Myocyte (in vitro differentiated cells): Measurements from ENCODE around the gene OR10H5. TPM values are rescaled to one million over a fixed set of nuclear protein-coding genes. Genes with fewer than 3 reads are reported as not detected.
"Not testable (repeated sequence)": the region's sequence is repeated elsewhere in the genome, so short reads cannot be mapped to it uniquely, and the experiment has no call there.

Source experiments
- DNase-seq: peaks from one replicate; pipeline ENCODE4 v3.0.0-alpha.2; 2012; ENCODE audit warnings: low read depth
- total RNA-seq: library from RNA; depleted of rRNA; stranded (reverse); fragments of >200 nt; gene quantifications from 2 replicates; pipeline ENCODE4 v1.2.3, GENCODE V29; 2014

The OR10H5 gene
- total RNA-seq, 1 donor from 2014 or later: not detected

DNA sequence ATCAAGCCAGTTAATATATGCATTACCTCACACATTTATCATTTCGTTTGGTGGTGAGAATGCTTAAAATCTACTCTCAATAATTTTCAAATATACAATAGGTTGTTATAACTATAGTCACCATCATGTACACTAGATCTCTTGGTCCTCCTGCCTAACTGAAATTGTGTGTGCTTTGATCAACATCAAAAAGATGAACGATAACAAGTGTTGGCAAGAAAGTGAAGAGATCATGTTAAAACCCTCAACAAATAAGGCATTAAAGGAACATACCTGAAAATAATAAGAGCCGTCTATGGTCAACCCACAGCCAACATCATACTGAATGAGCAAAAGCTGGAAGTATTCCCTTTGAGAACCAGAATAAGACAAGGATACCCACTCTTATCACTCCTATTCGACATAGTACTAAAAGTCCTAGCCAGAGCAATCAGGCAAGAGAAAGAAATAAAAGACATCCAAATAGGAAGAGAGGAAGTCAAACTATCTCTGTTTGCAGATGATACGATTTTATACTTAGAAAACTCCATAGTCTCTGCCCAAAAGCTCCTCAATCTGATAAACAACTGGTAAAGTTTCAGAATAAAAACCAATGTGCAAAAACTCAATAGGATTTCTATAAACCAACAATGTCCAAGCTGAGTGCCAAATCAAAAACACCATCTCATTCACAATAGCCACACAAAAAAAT is 55.9 kb downstream of the OR10H5 start:
- no peak for DNase-seq

DNA sequence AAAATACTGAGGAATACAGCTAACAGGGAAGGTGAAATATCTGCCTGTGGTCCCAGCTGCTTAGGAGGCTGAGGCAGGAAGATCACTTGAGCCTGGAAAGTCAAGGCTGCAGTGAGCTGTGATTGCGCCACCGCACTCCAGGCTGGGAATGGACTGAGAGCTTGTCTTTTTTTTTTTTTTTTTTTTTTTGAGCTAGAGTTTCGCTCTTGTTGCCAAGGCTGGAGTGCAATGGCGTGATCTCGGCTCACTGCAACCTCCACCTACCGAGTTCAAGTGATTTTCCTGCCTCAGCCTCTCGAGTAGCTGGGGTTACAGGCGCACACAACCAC is 56.4 kb downstream of the OR10H5 start:
- not testable (repeated sequence) for DNase-seq

DNA sequence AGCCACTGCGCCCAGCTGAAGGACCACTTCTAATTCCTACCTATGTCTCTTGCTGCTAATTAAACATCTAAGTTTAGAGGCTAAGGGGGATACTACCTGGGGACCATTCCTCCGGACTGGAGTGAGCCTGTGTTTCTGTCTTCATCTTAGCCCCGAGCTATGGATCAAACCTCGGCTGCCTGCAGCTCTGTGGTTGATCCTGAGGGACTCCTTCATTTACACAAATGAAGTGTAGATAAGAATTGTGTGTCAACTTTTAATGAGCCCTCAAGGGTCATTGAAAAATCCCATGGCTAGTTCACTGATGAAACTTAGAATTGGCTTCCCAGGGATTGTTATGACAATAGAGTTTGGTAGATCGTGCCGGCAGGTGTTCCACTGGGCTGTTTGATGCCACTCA is 59.5 kb downstream of the OR10H5 start:
- DNase-seq: no peak

DNA sequence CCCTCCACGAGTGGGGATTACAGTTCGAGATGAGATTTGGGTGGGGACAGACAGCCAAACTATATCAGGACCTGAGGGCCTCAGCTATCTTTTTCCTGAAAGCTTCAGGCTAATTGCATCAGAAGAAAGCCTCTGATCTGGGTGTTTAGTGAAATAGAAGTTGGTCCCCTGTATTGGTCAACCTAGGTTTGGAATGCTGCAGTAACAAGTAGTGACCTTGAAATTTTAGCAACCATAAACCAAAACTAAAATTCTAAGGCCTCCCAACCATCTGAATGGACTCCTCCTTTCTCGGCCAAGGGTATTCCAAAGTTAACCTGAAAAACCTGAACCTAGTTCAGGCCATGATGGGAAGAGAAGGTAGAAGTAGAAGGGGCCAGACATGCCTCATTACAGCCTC is 62.9 kb downstream of the OR10H5 start:
- DNase-seq: no peak

Other genes starting within 250 kb of the OR10H5 start
- not detected in 2 replicates for gene CYP4F8, start 172.4 kb upstream of the OR10H5 start, total RNA-seq
- gene CYP4F3, start 146.8 kb upstream of the OR10H5 start, total RNA-seq: not detected in 2 replicates
- not detected in 2 replicates for gene CYP4F12, start 114.6 kb upstream of the OR10H5 start, total RNA-seq
- gene OR10H2, start 59.6 kb upstream of the OR10H5 start, total RNA-seq: not detected in 2 replicates
- gene OR10H3, start 49.7 kb upstream of the OR10H5 start, total RNA-seq: not detected in 2 replicates
- not detected in 2 replicates for gene OR10H1, start 28.0 kb downstream of the OR10H5 start, total RNA-seq
- gene CYP4F2, start 110.4 kb downstream of the OR10H5 start, total RNA-seq: not detected in 2 replicates
- gene CYP4F11, start 146.9 kb downstream of the OR10H5 start, total RNA-seq: not detected in 2 replicates
- gene OR10H4, start 161.3 kb downstream of the OR10H5 start, total RNA-seq: not detected in 2 replicates